ENCODE data around the gene TNS2. TPM values are rescaled to one million over a fixed set of nuclear protein-coding genes. Genes with fewer than 3 reads are reported as not detected.

The TNS2 gene
- total and polyA plus RNA-seq, 2 of the 13 experiments (the other 11 are each of a cell fraction or from before 2014, with no cell fraction given) = 8.9 to 20.4 TPM

DNA sequence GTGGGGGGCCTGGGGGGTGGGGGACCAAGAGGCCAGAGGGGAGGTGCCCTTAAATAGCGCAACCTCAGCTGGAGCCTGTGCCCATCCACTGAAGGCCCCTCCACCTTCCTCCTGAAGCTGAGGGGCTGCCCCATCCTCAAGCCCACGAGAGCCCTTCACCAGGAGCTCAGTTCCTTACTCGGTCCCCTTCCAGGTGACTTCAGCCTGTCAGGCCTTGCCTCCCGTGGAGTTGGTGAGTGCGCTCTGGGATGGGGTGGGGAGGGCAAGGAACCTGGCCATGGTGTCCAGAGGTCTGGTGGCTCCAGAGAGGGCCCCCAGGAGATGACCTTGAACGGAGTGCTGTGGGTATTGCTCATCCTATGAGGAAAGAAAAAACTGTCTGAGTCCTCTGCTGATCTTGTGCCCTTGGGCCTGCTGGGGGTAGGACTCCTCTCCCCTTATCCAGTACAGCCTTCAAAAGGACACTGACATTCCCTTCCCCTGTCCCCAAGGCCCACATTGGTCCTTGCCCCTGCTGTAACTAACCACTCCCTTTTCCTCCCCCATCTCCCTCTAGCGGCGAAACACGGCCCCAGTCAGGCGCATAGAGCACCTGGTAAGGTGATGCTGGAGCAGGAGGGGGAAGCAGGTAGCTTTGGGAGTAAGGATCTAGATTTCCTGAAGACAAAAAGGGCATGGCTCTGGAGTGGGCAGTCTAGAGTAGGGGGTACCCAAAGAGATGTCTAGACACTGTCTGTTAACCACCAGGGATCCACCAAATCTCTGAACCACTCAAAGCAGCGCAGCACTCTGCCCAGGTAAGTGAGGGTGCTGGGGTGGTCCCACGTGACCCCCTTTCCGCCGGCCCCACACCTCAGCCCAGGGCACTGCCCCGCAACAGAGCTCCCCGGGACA, 3.6 kb downstream of the TNS2 start (continued):
- 0 out of 2 replicates have a peak, but pooled peaks have one; percentile 46 for TF ChIP-seq MIER3 (CRISPR knock-in tag; IDR thresholded peaks at IDR 0.05; ENCODE audit: borderline replicate concordance)
- no peak for TF ChIP-seq GLMP (CRISPR knock-in tag; IDR thresholded peaks at IDR 0.05; ENCODE audit: borderline replicate concordance)
- TF ChIP-seq ZNF564 (CRISPR knock-in tag; IDR thresholded peaks at IDR 0.05) = no peak
- TF ChIP-seq, protein P1, sequence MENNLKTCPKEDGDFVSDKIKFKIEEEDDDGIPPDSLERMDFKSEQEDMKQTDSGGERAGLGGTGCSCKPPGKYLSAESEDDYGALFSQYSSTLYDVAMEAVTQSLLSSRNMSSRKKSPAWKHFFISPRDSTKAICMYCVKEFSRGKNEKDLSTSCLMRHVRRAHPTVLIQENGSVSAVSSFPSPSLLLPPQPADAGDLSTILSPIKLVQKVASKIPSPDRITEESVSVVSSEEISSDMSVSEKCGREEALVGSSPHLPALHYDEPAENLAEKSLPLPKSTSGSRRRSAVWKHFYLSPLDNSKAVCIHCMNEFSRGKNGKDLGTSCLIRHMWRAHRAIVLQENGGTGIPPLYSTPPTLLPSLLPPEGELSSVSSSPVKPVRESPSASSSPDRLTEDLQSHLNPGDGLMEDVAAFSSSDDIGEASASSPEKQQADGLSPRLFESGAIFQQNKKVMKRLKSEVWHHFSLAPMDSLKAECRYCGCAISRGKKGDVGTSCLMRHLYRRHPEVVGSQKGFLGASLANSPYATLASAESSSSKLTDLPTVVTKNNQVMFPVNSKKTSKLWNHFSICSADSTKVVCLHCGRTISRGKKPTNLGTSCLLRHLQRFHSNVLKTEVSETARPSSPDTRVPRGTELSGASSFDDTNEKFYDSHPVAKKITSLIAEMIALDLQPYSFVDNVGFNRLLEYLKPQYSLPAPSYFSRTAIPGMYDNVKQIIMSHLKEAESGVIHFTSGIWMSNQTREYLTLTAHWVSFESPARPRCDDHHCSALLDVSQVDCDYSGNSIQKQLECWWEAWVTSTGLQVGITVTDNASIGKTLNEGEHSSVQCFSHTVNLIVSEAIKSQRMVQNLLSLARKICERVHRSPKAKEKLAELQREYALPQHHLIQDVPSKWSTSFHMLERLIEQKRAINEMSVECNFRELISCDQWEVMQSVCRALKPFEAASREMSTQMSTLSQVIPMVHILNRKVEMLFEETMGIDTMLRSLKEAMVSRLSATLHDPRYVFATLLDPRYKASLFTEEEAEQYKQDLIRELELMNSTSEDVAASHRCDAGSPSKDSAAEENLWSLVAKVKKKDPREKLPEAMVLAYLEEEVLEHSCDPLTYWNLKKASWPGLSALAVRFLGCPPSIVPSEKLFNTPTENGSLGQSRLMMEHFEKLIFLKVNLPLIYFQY (CRISPR knock-in tag; IDR thresholded peaks at IDR 0.05; ENCODE audit: borderline replicate concordance) = peak; percentile 17; the same call in 1 of the 2 replicates
- TF ChIP-seq, protein P2, sequence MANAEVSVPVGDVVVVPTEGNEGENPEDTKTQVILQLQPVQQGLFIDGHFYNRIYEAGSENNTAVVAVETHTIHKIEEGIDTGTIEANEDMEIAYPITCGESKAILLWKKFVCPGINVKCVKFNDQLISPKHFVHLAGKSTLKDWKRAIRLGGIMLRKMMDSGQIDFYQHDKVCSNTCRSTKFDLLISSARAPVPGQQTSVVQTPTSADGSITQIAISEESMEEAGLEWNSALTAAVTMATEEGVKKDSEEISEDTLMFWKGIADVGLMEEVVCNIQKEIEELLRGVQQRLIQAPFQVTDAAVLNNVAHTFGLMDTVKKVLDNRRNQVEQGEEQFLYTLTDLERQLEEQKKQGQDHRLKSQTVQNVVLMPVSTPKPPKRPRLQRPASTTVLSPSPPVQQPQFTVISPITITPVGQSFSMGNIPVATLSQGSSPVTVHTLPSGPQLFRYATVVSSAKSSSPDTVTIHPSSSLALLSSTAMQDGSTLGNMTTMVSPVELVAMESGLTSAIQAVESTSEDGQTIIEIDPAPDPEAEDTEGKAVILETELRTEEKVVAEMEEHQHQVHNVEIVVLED (CRISPR knock-in tag; IDR thresholded peaks at IDR 0.05; ENCODE audit: borderline replicate concordance) = 0 out of 2 replicates have a peak, but pooled peaks have one; percentile 26
- no peak for TF ChIP-seq REXO4 (CRISPR knock-in tag; IDR thresholded peaks at IDR 0.05; ENCODE audit: borderline replicate concordance)
- no peak for TF ChIP-seq ZNF326 (CRISPR knock-in tag; IDR thresholded peaks at IDR 0.05; ENCODE audit: borderline replicate concordance)
- no peak for TF ChIP-seq RARG (CRISPR knock-in tag; IDR thresholded peaks at IDR 0.05; ENCODE audit: low read depth)
- TF ChIP-seq SYNCRIP (IDR thresholded peaks at IDR 0.05; ENCODE audit: insufficient read depth, low read depth, low read length) = no peak
- TF ChIP-seq ZNF687 (CRISPR knock-in tag; IDR thresholded peaks at IDR 0.05) = no peak; the same call in 1 of the 2 replicates
- TF ChIP-seq KLF16 (CRISPR knock-in tag; IDR thresholded peaks at IDR 0.05) = peak in 1 of 2 experiments; percentile 32; a peak in 1 of 4 replicates
- TF ChIP-seq SKI (IDR thresholded peaks at IDR 0.05; ENCODE audit: partially characterized antibody) = peak; percentile 19
- TF ChIP-seq MLX (CRISPR knock-in tag; IDR thresholded peaks at IDR 0.05) = no peak
- peak; percentile 67 for TF ChIP-seq TEAD3 (CRISPR knock-in tag; optimal IDR thresholded peaks at IDR 0.05; ENCODE audit: borderline replicate concordance)
- TF ChIP-seq ETV5 (CRISPR knock-in tag; IDR thresholded peaks at IDR 0.05; ENCODE audit: borderline replicate concordance) = peak; percentile 21; the same call in 1 of the 2 replicates

Data from HepG2 (cell line).